GM21737 (cell line): ENCODE results near the gene DTHD1.
A peak's percentile ranks its signal among the peaks of the same experiment; 100 is the strongest.

Experiments used
- ATAC-seq: cut with Tn5 transposase; IDR thresholded peaks from one replicate; pipeline ENCODE4 v1.9.1; 2021; ENCODE audit warnings: mild to moderate bottlenecking, moderate library complexity; ENCODE audit not compliant: unreplicated experiment

Gene DTHD1

DNA sequence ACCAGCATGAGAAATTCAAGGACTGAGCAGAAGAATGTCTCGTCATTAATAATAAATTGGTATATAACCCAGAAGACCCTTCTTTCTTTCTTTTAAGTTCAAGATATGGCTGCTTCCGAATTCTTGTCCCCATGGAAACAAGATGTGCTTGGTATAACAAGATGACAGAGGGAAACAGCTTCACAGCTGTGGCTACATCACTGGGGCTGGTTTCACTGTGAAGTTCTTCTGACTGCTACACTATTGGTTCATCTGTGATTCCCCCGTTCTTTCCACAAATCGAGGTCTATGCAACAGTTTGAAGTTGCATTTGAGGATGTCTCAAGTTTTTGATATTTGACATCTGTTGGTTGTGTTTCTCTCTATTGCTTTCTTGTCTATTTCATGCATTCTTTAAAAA is 12.3 kb upstream of the DTHD1 start:
- no peak for ATAC-seq

DNA sequence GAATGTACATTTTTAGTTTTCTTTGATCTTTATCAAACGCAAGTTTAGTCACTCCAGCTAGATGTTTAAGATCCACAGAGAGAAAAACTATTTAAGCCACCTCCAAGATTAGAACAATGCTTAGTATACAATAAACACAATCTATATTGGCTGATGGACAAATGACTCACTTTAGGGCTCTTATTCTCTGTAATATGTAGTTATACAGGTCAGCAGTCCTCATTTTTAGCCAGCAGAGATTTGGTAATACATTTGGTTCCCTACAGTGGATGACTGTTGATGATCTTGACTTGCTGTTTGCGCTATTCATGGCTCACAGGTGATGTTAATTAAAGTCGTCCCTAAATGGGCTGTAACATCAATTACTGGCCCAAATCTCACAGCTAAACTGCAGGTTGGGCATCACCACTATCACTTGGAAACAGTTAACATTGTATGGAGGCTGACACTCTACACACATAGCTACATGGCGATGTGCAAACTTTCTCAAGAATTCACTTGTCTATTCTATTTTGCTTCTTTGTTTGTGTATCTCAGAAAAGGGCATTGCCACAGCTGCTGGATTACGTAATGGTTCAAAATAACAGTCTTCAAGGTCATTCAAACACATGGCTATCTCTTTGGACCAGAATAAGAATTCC is 11.8 kb upstream of the DTHD1 start:
- ATAC-seq, result no peak

DNA sequence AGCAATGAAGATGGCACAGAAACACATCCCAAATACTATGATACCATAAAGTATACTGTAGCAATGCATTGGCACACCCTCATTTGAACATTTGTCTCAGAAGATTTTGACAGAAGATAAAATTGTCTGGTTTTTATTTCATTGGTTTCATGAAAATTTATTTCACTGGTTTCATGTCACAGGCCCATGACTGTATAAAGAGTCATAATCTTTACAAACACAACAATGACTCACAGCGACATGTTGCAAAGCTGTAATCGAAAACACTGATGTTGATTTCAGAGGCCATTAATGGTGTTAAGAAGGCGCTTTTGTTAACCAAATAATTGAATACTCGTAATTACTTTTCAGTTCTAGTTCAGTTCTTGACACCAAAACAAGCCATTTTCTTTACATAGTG is 8.1 kb upstream of the DTHD1 start:
- no peak for ATAC-seq

DNA sequence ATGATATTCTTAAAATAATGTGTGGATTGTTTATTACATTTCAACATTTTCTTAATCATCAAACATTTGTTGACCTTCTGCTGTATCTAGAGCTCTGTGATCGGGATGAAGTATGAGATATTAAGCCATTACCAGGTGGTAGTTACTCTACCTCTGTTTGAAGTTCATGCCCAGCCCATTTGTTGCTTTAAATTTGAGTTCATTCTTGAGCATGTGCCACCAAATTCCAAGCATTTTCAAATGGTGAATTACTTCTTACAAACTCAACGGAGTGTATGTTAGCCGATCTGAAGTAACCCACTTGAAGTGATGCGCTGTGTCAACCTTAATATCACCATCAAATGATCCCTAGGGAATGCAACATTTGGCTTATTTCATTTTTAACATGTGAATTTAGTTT is 7.3 kb upstream of the DTHD1 start:
- no peak for ATAC-seq

DNA sequence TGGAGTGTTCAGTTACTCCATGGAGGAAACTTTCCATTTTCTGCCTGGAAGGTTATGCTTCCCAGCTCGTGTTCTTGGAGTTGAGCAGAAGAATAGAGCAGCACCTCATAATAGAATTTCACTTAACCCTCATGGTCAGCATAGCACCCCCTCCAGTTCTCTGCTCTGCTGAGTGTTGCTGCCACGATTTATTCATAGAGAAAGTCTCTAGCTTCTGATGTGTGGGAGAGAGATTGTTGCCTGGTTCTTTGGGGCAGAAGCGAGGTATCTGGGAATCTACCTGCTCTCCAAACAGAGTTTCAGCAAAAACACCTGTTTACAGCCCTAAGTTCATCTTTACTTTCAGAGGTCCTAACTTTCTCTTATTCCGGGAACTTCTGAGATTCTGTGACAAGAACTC is 3.9 kb upstream of the DTHD1 start:
- ATAC-seq, result no peak

DNA sequence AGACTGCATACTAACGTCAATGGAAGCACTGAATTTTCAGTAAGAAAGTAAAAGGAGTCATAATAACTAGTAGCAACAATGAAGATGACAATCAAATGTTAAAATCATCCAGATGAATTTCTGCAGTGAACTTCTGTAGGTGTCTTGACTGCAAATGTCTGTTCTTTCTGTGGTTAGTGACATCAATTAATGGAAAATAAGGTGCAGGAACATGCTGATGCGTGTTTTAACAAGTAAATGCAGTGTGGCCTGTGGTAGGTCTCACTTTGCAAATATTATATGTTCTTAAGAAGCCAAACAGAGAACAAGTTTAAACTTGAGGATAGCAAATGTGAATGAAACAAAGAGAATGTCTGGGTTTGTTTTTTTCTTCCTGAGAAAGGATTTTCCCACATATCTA is 2.6 kb upstream of the DTHD1 start:
- no peak for ATAC-seq

DNA sequence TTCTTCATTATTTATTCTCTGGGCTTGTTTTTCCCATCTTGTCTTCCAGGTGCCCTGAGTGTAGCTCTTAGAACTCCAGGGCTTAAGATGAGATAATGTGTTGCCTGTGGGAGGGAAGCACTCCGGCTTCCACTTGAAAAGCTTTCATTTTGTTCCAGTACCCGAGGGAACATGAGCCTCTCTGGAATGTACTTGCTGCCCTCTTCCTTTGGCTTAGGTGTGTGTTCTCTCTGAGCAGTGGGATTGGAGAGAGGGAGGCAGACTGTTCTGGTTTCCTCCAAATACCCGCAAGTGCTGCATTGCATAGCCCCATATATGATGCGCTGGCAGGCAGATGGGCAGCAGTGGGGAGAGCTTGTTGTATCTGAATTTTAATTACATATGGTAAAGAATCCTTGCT is 861 bp upstream of the DTHD1 start:
- no peak for ATAC-seq

DNA sequence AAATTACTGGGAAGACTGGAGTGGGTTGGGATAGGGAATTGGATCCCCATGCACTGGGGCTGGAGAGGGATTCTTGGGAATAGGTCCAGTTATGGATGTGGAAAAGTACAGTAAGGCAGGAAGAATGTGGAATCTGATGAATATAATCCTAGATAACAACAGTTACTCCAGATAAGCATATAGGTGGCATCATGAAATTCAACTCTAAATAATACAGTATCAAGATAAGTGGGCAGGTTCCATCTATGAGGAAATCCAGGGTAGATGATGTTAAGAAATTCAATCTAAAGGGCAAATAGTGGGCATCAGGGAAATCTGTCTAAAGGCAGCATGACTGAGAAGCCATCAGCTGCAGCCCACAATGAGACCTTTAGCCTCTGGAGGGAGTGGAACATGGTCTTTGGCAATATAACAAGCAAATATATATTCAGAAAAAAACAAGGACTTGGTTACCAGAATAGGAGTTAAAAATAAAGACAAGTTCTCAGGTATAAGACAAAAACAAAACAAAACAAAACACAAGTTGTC is 1.2 kb downstream of the DTHD1 start:
- no peak for ATAC-seq

DNA sequence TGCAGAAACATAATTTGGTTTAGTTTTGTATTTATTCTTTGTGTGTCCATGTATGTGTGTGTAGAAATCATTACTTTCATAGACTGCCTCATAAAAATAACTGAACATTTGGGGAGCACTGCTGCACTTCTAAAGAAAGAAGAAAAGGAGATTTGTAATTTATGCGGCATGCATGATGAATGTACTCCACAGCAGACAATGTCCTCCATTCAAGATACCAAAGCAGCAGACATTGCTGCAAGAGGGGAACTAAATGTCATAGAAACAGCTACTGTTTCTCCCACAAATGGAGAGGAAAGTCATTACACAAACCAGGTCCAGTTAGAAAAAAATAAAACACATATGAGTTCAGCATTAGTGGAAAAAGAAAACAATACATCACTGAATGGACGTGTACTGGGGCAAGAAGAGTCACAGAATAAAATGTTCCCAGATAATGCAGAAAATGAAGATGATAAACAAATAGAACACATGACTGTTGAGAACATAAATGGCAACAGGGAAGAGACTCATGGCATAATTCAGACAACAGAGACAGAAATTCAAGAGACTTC is 2.6 kb downstream of the DTHD1 start:
- no peak for ATAC-seq

DNA sequence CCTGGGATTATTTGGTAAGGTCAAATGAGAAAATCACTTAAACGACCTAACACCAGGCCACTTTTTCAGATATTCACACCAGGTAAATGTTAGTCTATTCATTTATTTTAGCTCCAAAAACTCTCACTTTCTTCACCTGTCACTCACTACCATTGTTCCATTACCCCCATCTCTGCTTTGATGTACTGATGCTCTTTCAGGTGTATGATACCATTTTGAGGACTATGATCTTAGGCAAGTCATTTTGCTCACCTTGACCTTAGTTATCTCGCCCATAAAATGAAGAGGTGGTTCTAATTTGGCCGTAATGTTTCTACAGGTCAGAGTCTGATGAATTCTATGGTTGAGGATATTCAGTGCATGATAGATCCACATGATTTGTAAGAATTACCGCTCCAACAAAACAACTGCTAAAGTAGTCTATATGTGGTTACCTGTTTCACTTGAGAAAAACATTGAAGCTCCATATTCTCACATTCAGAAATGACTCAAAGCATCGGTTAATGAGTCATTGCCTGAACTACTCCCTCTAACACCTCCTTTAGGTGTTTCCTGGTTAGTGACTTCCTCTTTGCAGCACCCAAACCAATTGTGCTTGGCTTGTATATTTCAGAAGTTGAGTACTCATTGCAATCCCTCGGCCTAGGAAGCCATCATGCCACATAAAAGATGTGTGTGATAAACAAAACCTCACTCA is 4.5 kb downstream of the DTHD1 start:
- peak; percentile 99 for ATAC-seq

DNA sequence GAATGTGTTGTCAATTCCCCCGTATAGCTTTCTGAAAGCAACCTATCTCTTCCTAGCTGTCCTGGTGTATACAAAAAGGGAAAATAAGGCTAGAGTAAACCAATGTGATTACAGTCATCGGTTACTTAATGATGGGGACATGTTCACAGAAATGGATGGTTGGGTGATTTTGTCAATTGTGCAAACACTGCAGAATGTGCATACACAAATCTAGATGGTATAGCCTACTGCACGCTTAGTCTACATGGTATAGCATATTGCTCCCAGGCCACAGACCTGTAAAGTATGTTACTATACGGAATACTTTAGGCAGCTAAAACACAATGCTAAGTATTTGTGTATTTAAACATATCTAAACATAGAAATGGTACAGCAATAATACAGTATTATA is 5.1 kb downstream of the DTHD1 start:
- ATAC-seq, result peak; percentile 27

DNA sequence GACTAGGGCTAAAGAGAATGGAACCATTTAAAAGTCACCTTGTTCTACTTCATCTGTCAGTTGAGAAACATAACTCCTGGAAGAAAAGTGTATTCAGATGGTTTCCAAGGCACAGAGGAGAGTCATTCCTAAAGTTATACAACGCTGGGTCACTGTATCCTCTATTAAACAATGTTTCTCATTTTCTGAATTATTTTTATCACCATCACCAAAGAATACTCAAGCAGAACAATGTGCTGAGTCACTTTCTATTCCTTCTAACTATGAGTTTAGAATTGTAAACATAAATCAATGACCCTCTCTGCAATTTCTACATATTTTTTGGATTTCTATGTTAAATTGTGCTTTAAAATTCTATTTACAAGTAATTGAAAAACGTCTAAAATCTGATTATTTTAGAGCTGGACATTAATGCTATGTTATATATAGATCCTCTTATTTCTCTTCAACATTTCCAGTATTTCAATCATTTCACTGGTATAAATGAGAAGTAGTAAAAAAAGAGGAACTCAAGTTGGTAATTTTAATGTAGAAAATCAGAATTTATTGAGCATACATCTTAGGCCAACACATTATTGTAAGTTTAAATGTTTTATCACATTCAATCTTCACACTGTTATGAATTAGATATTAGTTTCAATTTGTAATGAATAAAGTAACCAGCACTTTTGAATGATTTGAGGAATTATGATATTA is 7.5 kb downstream of the DTHD1 start:
- ATAC-seq, result no peak

DNA sequence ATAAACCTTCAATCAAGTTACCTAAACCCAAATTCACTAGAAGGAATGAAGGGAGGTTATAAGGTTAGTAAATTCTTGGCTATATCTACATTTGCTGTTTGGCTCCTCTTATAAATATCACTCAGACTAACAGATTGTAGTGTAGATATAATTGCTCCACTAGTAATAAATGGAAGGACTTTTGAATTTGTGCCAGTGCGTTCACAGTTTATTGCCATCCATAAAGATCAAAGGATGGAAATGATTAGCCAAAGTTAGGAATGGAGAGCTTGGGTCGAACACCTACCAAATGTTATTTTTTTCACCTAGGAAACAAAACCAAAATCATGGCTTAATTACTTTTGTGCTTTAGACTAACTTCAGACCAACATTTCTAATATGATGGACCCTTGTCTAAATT is 9.2 kb downstream of the DTHD1 start:
- ATAC-seq, result no peak

DNA sequence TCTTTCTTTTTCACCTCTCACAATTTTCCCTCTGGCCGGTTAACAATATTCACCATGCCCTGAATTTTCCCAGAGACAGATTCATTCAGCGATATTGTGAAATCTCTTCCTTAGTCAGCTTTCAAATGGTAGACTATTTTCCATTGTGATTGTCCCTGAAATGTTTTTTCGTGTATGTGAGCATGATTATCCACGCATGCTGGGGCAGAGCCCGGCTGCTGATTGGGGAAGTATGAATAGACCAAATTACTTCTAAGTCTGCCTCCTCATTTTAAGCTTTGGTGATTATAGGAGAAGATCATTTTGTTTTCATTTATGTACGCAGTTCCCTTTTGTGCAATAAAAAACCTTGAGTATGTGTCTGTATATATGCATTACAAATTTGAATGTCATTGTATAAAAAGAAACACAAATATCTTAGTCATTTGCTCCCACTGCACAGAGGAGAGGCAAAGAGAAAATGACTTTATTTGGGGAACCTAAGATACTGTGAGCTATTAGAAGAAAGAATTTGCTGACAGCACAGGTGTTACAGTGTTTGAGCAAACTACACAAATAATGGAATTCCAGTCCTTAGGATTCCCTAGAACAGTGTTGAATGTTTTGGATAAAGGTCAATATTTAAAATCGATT is 11.3 kb downstream of the DTHD1 start:
- no peak for ATAC-seq

DNA sequence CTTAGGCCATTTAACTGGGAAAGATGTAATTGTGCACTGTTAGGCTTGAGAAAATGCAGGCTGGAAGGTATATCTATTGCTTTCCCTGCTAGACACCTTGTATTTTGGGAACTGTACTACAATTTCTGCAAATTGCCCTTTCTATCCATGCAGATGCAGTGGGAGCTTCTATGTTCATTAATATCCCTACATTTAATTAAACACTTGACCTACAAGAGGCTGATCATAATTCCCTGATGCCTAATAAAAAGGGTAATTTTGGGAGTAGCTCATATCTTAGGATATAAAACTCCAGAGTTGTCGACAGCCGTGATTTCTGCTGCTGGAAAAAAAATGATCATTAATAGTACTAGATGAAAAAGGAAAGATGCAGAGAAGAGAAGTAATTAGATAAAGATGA is 19.7 kb downstream of the DTHD1 start:
- ATAC-seq, result no peak

DNA sequence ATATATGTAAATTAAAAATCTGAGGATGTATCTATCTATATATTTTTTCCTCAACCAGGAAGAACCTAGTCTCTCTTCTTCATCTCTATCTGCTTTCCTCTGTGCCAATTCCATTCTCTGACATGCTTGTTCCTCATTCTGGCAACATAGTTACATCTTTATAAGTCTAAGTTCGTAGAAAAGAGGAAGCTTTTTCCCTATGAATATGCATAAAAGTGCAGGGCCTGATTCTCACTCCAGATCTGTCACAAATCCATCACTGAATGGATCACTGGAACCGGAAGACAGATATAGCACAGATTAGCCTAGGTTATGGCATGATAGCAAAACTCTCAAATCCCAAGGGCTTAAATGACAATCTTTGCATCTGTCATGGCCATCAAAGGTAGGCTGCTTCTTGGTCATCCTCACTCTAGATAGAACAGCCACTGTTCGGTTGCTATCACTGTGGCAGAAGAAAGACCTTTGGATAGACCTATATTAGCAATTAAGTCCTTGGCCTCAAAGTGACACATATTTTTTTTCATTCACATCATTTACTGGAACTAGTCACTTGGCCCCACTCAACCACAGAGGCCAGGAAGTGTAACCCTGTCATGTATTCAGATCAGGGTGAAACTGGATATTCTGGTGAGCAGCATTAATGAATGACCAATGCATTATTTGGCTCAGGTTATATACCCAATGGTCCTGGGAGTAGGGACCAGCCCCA is 22.2 kb downstream of the DTHD1 start:
- peak; percentile 93 for ATAC-seq

DNA sequence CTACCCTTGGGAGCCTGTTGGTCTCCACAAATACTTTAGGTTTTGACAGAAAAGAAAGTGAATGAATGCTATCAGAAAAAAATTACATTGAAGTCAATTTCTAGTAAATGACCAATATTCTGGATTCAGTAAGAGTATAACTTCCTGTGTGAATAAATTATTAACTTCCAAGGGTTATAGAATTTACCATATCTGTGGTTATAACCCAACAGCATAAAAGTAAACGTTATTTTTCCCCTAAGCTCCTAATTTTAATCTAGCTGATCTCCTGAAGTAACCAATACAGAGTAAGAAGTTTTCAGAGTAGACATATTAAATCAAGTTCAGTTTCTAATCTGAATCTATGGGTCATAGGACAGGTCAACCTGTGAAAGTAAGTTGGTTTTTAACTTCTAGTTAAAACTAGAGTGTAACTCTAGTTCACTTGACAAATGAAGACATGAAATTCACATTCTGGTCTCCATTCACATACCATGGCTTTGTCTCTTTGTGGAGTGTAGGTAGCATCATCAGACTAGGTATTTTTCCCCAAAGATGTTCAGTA is 22.8 kb downstream of the DTHD1 start:
- ATAC-seq, result peak; percentile 49

DNA sequence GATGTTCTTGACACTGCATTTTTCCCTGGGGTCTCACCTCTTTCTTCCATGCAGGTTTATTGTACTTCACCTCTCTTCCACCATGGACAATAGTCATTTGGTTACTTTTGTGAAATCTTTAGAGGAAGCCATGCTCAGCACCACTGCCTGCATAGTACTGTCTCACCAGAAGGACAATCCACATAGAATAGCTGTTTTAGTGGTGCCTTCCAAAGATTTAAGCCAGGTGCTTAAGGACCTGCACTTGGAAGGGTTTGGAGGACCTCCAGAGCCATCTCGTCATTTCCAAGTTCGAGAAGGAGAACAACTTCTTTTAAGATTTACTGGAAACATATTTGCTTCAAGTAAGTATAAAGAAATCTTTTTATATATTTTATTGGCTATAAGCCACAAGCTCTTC is 26.7 kb downstream of the DTHD1 start:
- ATAC-seq, result no peak

DNA sequence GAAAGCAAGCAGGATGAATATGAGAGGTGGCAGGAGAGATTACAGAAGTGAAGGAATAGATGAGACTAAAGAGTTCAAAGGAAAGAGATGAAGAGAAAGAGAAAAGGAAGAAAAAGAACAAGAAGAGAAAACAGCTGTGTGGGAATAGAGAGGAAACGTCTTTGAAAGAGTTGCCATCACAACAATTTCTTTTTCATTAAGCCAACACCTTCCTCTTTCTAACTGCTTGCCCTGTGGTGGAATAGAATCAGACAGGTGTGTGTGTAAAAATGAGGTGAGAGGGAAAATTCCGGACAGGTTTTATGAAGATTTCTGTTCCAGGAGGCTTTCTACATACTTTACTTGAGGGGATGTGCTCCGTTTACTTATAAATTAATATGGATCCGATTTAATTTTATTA is 28.8 kb downstream of the DTHD1 start:
- no peak for ATAC-seq

DNA sequence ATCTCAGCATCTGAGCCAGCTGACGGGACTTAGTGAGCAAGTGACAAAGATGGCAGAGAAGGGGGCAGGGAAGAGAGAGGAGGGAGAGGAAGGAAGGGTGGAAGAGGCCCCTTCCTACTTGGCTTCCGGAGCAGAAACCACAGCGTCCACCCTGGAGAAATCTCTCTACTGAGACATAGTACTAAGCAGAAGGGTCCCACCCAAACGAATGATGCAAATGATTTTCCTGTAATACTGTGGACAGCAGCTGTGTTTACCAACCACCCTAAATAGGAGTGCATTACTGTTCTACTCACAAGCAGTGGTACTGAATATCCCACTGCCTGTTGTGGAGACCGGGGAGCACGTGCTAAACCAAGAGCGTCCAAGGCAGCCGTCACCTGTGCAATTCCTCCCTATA is 29.4 kb downstream of the DTHD1 start:
- peak; percentile 82 for ATAC-seq
